HG03521 (cell line): ENCODE results near the gene ANKLE2.
A peak's percentile ranks its signal among the peaks of the same experiment; 100 is the strongest.

Experiments
- ATAC-seq: cut with Tn5 transposase; IDR thresholded peaks from one replicate; pipeline ENCODE4 v1.9.1; 2021; ENCODE audit warnings: mild to moderate bottlenecking, moderate library complexity; ENCODE audit not compliant: unreplicated experiment

The ANKLE2 gene

GRCh38 chr12:132720606-132721345, 40.9 kb downstream of the ANKLE2 start:
- ATAC-seq, result no peak

GRCh38 chr12:132719954-132720324, 41.7 kb downstream of the ANKLE2 start:
- no peak for ATAC-seq

- ATAC-seq, result no peak
Measured at GRCh38 chr12:132719141-132719953, 42.3 kb downstream of the ANKLE2 start.

GRCh38 chr12:132718644-132719043, 43.0 kb downstream of the ANKLE2 start:
- ATAC-seq, result no peak

- no peak for ATAC-seq
Measured at GRCh38 chr12:132717531-132718387, 43.9 kb downstream of the ANKLE2 start.

- no peak for ATAC-seq
Measured at GRCh38 chr12:132717011-132717410, 44.6 kb downstream of the ANKLE2 start.

- no peak for ATAC-seq
Measured at GRCh38 chr12:132716356-132716755, 45.3 kb downstream of the ANKLE2 start.

- no peak for ATAC-seq
Measured at GRCh38 chr12:132715874-132716273, 45.8 kb downstream of the ANKLE2 start.

GRCh38 chr12:132713123-132713522, 48.5 kb downstream of the ANKLE2 start:
- no peak for ATAC-seq

GRCh38 chr12:132711080-132711843, 50.4 kb downstream of the ANKLE2 start:
- peak; percentile 9 for ATAC-seq

GRCh38 chr12:132710405-132711079, 51.1 kb downstream of the ANKLE2 start, which contains the start of gene PGAM5:
Gene PGAM5, plus strand, starts transcription at chr12:132710842. Its CDS starts 35 bp downstream, at chr12:132710877.
- ATAC-seq, result peak; percentile 89

- peak; percentile 20 for ATAC-seq
Measured at GRCh38 chr12:132710043-132710404, 51.6 kb downstream of the ANKLE2 start.

GRCh38 chr12:132708150-132708549, 53.5 kb downstream of the ANKLE2 start:
- no peak for ATAC-seq

- no peak for ATAC-seq
Measured at GRCh38 chr12:132707241-132707640, 54.4 kb downstream of the ANKLE2 start.

GRCh38 chr12:132703641-132704040, 58.0 kb downstream of the ANKLE2 start:
- no peak for ATAC-seq

GRCh38 chr12:132702640-132703039, 59.0 kb downstream of the ANKLE2 start:
- no peak for ATAC-seq

GRCh38 chr12:132700212-132700822, 61.3 kb downstream of the ANKLE2 start:
- ATAC-seq, result no peak

GRCh38 chr12:132698341-132698740, 63.3 kb downstream of the ANKLE2 start:
- ATAC-seq, result no peak

GRCh38 chr12:132695431-132695830, 66.2 kb downstream of the ANKLE2 start:
- ATAC-seq, result no peak
